Vagina (tissue), 2 donors: ENCODE measurements around the gene N4BP3.

Experiments
- POLR2A ChIP-seq, 2 donors: fragments of 450-650 bp; IDR thresholded peaks; one replicate each; pipeline ENCODE4 v1.6.1; 2017; ENCODE audit warnings: antibody characterized with exemption in 2 of 2, mild to moderate bottlenecking in 2 of 2, moderate library complexity in 2 of 2
- POLR2AphosphoS5 ChIP-seq, 2 donors: sonication (generic); formaldehyde crosslinking; IDR thresholded peaks; one replicate each; pipeline ENCODE4 v1.9.0; 2017; ENCODE audit warnings: antibody characterized with exemption in 2 of 2, mild to moderate bottlenecking in 2 of 2, low read depth in 1 of 2; ENCODE audit not compliant: insufficient read depth in 1 of 2

DNA sequence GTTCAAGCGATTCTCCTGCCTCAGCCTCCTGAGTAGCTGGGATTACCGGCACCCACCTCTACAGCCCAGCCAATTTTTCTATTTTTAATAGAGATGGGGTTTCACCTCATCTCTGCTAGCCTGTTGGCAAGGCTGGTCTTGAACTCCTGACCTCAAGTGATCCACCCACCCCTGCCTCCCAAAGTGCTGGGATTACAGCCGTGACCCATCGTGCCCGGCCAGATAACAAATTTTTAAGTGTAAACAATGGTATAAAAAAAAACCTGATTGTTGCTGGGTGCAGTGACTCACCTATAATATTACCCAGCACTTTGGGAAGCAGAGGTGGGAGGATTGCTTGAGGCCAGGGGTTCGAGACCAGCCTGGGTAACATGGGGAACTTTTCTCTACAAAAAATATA, 28.0 kb upstream of the N4BP3 start:
- TF ChIP-seq POLR2AphosphoS5 (IDR thresholded peaks at IDR 0.05; ENCODE audit: insufficient read depth in 1 of 2, low read depth in 1 of 2): no peak
- no peak for TF ChIP-seq POLR2A (IDR thresholded peaks at IDR 0.05)
